Activated CD4-positive, alpha-beta T cell treated with anti-CD3 and anti-CD28 coated beads, Interleukin-2, amount 50 U/mL, for 48 hours (primary cell): ENCODE results near the gene MKLN1.
"Not testable (repeated sequence)": the region's sequence is repeated elsewhere in the genome, so short reads cannot be mapped to it uniquely, and the experiment has no call there.

Experiments used
- DNase-seq, 2 experiments: peaks; one replicate each; pipeline ENCODE4 v3.0.0-alpha.2; 2020

MKLN1 gene

DNA sequence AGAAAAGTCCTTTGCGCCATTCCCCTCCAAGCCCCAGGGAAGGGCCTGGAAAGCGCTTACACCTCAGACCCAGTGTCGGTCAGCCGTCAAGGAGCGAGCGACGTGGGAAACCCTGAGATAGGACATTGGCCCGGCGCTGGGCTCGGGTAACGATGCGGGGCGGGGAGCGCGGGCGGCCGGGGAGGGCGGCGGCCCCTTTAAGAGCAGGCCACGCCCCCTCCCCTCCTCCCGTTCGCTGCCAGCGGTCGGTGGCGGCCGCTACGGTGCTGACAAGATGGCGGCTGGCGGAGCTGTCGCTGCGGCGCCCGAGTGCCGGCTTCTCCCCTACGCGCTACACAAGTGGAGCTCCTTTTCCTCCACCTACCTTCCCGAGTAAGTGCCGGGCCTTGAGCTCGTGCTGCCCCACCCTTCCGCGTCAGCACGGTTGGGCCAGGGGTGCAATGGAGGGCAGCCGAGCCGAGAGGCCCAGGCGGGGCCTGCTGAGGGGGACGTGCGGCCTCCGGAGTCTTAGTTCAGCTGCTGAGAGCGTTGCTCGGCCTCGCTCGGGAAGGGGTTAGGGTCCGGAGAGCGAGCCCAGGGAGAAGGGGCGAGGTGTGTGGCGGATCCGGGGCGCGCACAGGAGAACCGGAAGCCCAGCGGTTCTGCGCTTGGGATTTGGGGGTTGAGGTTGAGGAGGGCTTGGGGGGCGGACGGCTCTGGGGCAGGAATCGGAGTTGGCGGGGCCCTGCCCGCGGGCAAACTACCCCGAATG is at the start of gene MKLN1:
Gene MKLN1 (plus strand): TSS at position 251 of the 751 bp plus-strand sequence. CDS start 24 bp downstream, at position 275.
- DNase-seq = peak; percentile 91 to 92

DNA sequence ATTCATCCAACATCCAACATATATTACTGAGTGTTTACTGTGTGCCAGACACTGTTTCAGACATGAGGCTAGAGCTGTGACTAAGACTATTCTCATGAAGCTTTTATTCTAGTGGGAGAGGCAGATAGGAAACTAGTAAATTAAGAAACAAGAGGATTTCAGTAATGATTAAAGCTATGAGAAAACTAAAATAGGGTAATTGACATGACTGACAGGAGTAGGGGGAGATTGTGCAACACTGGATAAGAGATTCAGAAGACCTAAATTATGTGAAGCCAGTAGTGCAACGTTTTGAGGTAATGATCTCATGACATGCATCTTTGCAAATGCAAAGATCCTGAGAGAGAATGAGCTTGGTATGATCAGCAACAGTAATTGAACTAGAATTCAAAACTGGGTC is 48.6 kb upstream of the MKLN1 start:
- DNase-seq = no peak

DNA sequence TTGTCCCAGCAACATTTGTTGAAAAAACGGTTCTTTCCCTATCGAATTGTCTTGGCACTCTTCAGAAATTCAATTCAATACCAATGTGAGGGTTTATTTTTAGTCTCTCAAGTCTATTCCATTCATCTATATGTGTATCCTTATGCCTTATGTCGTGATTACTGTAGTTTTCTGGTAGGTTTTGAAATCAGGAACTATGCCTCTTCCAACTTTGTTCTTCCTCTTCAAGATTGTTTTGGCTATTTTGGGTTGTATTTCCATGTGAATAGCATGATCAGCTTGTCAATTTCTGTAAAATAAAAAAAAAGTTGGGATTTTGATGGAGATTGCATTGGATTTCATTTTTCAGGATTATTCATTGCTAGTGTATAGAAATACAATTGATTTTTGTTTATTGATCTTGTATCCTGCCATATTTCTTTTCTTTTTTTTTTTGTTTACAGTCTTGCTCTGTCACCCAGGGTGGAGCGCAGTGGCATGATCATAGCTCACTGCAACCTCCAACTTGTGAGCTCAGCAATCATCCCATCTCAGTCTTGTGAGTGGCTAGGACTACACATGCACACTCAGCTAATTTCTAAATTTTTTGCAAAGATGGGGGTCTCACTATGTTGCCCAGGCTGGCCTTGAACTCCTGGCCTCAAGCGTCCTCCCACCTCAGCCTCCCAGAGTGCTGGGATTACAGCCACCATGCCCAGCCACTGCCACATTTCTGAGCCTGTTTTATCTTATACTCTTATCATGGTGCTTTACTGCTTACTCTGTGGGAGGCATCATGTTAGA is 46.2 kb upstream of the MKLN1 start:
- no peak for DNase-seq

DNA sequence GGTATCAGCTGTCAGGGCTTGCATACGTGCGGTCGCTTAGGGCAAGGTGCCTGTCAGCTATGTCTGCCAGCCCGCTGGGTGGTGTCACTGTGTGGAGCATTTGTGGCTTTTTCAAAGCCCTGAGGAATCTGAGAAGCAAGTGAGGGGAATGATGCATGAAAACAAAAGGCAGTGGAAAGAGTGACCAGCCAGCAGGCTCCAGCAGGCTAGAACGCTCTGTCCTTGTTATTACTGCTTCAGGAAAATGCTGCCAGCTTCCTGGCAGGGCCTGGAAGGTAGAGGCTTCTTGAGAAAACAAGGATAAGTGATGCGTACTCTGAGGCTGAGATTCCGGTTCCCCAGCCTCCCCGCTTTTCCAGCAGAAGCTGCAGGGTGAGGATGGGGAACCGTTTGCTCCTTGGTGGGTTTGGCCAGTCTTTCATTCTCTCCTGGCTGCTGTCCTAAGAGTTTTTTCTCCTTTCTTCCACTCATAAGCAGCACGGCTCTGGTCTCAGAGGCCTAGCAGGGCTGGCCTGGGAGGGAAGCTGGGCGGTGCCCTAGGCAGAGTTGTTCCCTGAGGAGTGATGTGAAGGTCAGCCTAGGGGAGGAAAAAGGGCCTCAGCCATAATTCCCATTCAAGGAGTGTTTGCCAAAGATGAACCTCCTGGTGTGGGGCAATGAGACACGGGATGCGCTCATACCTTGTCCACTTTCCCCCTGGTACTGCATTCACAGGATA is 42.8 kb upstream of the MKLN1 start:
- no peak for DNase-seq

DNA sequence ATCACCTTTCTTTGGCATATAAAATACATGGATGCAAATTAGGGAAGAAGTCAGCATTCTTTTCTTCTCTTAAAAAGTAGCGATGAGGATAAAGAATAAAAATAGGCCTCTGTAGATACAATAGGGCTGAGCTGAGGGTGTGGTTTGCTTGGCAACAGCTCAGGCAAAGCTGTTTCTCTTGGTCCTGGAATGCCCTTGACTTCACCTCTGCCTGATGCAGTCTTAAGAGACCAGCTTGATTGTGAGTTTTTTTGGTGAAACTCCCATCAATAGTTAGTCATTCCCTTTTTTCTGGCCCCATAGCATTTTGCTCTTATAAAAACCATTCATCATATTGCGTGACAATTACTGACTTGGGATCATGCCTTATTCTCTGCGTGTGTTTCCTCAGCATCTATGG is 42.1 kb upstream of the MKLN1 start:
- no peak for DNase-seq

DNA sequence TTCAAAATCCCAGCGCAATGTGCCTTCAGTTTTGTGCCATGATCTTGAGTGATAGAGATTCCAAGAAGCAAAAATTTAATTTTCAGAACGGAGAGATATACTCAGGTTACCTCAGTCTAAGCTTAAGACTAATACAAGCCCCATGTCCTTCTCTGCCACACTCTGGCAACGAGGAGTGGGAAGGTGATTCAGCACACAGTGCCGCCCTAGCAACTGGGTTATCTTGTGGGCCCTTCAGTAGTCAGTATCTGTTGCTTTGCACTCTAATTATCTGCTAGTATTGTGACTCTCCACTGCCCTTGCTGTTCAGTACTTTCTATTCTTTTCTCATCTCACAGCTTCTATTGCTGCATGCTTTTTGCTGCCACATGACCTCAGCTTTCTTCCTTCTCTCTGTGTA is 39.2 kb upstream of the MKLN1 start:
- no peak for DNase-seq

DNA sequence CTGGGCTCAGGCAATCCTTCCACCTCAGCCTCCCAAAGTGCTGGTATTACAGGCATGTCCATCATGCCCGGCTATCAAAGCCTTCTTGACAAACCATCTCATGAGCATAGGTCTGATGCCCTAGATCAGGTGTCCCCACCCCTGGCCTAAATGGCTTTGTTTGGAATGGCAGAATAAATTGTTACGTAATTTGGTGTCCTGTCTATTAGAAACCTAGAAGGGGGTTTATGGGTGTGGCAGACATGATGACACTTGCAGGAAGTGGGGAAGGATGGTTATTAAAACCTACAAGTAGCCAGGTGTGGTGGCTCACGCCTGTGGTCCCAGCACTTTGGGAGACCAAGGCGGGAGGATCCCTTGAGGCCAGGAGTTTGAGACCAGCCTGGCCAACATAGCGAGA is 38.6 kb upstream of the MKLN1 start:
- DNase-seq = no peak

DNA sequence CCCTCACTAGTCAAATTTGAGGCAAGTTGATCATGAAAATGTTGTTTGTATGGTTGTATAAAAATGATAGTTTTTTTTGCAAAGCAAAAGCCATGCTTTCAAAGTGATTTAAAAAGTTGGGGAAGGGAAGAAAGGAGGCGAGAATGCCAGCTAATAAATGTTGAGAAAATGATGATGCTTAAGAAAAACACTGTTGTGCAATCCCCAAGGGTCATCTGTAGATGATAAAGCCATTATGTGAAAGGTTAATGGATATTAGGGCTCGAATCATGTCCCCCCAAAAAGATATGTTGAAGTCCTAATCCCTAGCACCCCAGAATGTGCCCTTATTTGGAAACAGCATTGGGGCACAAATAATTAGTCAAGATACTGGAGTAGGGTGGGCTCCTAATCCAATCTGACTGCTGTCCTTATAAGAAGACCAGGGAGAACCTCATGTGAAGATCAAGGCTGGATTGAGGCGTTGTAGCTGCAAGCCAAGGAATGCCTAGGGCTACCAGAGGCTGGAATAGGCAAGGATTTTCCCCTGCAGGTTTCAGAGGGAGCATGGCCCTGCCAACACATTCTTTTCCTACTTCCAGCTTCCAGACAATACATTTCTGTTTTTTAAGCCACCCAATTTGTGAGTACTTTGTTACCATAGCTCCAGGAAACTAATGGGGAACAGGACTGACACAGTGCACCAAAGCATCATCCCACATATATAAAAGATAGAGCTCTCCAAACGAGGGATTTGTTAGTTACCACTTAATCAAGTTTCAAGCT is 35.4 kb upstream of the MKLN1 start:
- no peak for DNase-seq

DNA sequence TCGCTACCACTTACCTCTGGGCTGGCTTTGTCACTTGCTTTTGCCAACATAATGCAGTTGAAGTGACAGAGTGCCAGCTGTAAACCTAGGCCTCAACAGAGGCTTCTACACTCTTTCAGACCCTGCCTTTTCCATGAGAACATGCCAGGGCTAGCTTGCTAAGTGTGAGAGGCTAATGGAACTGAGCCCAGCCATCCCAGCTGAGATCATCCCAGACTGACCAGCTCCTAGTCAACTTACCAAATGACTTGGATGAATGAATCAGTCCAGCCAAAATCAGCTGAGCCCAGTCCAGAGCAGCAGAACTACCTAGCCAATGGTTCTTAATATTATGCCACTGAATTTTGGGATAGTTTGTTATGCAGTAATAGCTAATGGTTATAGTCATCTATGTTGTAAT is 34.7 kb upstream of the MKLN1 start:
- DNase-seq = no peak

DNA sequence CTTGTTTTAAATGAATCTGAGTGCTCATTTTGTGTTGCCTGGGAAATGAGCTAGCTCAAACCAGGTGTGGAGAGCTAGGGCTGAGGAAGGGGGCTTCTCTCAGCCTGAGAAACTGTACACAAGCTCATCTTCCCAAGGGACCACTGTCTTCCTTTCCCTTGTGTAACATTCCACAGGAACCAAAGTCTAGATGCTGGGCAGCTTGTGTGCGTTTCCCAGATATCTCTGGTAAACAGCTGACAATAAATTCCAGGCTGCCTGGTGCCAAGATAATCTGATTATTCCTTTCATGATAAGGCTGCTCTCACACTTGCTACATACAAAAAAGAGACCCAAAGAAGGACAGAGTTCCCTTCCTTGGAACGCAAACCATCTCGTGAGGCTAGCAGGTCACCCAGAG is 33.1 kb upstream of the MKLN1 start:
- no peak for DNase-seq

DNA sequence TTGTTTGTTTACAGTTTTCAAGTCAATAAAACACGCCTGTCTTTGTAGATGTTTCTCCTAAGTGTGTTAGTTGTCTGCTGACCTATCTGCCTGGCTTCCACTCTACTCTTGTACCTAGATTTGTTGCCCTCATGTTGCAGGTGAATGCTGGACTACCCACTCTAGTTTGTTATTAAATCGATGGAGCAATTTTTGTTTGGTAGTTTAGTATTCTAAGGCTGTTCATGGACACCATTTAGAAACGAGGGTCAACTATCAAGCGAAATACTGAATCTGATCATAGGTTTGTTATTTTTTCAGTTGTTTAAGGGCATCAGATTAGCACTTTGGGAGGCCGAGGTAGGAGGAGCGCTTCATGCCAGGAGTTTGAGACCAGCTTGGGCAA is 29.1 kb upstream of the MKLN1 start:
- no peak for DNase-seq

DNA sequence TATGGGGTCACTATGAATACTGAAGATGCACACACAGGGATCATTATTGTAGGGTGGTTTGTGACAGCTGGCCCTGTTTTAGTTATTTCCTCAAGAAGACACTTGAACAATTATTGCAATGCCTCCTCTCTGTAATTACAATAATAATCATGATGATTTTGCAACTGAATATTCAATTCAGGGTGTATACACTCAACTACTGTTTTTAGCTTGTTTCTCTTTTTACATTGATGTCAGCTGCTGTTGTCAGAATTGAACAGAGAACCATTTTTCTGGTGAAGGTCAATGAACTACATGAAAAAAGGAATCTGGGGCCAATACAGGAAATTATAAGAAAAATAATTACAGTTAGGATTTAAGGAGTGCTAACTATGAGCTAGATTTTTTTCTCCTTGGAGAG is 28.6 kb upstream of the MKLN1 start:
- DNase-seq = no peak

DNA sequence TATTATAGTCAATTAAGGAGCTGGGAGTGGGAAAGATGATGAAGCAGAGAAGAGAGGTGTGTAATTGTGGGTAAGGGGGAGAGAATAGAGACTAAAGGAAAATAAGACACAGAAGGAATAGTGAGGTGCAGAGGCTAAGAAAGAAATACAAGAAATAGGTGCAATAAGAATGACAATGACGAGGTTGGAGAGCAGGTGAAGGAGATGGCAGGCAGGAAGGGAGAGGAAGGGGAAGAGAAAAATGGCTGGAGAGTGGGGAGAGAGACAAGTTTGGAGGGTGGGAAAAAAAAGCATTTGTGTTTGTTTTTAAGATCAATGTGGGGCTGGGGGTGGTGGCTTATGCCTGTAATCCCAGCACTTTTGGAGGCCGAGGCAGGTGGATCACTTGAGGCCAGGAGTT is 27.6 kb upstream of the MKLN1 start:
- DNase-seq = no peak

DNA sequence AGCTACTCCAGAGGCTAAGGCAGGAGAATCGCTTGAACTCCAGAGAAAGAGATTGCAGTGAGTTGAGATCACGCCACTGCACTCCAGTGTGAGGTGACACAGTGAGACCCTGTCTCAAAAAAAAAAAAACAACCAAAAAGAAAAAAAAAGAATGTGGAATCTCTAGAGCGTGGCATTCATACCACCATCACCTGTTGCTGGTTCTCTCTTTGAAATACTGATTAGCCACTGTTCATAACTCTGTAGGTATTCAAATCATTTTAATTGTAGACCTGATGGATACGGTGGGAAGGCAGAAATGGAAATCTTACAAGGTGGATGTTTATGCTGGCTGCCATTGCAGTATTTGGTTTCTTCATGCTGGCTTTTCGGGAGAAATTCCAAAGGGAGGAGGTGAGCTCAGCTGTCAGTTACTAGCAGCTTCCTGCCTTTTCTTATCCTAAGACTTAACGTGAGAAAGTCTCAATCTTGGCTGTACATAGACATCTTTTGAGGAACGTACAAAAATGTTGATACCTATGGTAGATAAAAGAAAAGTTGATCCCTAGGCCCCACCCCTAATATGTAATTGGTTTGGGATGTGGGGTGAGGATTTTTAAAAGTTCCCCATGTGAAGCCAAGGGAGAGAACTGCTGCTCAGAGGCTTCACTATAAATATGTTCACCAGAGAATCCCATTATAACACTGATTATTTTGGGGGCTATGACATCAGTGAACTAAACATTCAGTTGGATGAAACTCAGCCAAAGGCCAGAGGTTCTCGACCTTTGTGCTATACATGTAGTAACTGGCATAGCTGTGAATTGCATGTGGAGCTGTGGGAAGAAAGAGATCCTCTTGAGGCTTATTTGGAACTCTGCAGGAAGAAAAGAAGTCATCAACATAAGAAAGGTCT is 26.9 kb upstream of the MKLN1 start:
- DNase-seq = no peak

DNA sequence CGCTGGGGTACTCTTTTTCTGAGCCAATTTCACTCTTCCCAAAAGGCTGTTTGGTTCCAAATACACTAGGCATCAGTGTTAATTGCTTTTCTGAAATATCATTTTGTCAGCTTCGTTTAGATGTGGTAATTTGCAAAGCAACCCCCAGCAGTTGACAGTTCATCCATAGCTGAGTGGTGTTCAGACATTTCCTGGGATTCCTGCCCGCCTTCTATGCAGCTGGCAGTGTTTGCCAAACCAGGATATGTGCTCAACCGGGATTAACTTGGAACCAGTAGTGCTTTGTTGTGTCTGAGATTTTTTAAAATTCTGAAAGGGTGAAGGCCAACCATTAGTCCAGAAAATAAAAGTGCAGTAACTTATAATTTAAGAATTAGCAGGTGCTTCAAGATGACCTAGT is 25.2 kb upstream of the MKLN1 start:
- no peak for DNase-seq

DNA sequence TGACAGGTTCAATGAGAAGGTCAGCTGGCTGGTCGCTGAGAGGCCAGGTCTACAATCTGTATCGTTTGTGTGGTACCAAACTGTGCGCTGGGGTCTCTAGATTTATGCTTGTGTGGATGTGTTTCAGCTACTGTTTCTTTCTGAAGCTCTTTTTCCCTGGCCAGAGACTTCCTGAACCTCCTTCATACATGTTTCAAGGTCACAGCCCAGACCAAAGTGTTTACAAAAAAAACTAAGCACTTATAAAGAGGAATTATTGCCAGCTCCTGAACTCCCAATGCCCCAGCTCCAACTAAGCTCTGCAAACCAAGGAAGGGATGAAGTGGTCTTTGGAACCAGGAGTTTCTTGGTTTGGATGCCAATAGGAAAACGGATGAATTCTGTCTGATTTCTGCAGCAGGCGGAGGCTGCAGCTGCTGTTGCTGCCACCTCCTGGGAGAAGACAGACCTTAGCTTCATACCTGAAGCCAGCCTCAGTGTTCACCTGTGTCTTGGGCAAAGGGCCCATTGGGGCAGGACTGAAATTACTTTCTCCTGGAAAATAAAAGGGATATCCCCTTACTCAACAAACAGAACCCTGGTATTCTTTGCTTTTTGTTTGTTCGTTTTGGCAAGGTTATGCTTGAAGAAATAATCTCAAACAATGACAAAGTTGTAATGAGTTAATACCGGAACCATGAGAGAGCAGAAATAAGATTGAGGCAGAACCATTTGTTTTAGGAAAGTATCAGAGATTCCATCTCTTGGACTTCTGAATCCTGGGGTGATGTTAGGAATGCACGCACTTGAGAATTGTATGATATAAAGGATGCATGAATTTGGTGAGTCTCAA is 24.6 kb upstream of the MKLN1 start:
- DNase-seq = peak; percentile 9 to 19

DNA sequence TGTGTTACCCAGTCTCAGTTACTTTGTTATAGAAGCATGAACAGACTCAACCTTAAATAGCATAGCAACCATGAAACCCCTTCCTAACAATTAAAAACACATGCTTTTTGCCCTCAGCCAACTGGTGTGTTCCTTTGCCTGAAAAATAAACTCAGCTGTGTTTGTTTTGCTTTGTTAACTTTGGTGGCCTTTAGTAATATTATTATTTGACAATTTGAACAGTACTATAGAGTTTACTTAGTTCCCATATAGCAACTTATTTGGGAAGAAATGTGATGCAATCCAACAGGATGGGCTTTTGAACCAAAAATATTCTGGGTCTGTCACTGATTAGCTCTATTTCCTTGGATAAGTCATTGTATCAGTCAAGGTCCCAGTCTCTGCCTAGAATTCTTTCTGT is 22.5 kb upstream of the MKLN1 start:
- no peak for DNase-seq

DNA sequence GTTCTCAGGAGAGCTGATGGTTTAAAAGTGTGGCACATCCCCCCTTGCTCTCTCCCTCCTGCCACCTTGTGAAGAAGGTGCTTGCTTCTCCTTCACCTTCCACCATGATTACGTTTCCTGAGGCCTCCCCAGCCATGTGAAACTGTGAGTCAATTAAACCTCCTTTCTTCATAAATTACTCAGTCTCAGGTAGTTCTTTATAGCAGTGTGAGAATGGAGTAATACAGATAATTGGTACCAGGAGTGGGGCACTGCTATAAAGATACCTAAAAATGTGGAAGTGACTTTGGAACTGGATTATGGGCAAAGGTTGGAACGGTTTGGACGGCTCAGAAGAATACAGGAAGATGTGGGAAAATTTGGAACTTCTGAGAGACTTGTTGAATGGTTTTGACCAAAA is 21.6 kb upstream of the MKLN1 start:
- not testable (repeated sequence) for DNase-seq

DNA sequence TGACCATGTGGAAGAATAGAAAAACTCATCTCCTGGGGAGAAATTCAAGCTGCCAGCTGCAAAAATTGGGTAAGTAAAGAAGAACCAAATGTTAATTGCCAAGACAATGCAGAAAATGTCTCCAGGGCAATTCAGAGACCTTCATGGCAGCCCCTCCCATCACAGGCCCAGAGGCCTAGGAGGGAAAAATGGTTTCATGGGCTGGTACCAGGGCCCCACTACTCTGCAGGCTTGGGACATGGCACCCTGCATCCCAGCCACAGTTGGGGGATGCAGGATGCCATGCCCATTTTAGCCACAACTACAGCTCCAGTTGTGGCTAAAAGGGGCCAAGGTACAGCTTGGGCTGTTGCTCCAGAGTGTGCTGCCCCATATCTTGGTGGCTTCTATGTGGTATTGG is 20.9 kb upstream of the MKLN1 start:
- no peak for DNase-seq

DNA sequence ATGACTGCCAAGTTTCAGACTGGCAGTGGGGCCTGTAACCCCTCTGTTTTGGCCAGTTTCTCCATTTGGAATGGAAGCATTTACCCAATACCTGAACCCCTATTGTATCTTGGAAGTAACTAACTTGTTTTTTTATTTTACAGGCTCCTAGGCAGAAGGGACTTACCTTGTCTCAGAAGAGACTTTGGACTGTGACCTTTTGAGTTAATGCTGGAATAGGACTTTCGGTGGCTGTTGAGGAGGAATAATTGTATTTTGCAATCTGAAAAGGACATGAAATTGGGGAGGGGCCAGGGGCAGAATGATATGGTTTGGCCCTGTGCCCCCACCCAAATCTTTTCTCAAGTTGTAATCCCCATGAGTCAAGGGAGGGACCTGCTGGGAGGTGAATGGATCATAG is 20.0 kb upstream of the MKLN1 start:
- DNase-seq = no peak

DNA sequence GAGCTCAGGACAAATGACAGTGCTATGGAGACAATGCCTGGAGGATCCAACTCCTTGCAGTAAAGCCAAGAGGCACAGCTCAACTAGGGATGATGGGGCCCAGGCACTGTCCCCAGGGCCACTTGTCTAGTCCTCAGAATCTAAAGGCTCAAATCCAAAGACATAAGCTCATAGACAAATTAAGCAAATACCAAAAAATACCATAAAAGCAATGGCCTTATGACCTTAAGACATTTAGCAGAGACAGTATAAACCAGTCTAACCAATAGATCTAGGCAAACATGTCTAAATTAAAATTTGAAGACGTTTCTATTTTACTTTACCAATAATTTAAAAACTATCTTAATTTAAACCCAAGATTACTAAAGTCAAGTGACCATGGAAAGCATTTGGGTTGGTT is 14.8 kb upstream of the MKLN1 start:
- no peak for DNase-seq
